Measurements from ENCODE around the gene CRYAA. TPM values are rescaled to one million over a fixed set of nuclear protein-coding genes. Genes with fewer than 3 reads are reported as not detected.

CRYAA gene
- total RNA-seq, 1 experiment from 2014 or later = not detected

DNA sequence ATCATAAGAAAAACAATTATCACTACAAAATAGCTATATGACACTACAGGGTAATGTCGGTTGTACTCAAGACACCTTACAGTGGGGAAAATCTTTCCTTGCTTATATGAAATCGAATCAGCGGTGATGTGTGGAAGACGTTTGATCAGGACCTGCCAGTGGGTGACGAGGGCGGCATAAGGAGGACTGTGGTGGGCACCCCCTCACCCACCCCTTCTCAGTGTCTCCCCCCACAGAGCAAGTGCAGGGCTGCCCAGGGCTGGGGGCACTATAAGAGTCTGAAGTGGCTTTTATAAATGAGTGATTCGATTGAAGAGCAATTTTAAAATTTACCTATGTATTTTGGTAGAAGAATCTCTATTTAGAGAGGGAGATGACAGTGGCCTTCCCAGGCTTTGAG, 35.8 kb downstream of the CRYAA start:
- ChIA-PET CTCF (no interaction called here), POLR2A (no interaction called here)
- no peak for ATAC-seq
- no peak overlapping the region for H3K27ac Mint-ChIP-seq
- DNase-seq (ENCODE audit: low spot score) = no peak
- H3K27me3 Mint-ChIP-seq (ENCODE audit: low read depth) = peaks cover 4% of the 10 kb centered on the region; the same call in 1 of the 2 replicates
- no peak for TF ChIP-seq EMX1 (CRISPR knock-in tag; IDR thresholded peaks at IDR 0.05)
- no peak for TF ChIP-seq NFATC4 (CRISPR knock-in tag; IDR thresholded peaks at IDR 0.05)
- TF ChIP-seq MYBL2 (CRISPR knock-in tag; IDR thresholded peaks at IDR 0.05) = no peak
- TF ChIP-seq ZNF232 (CRISPR knock-in tag; IDR thresholded peaks at IDR 0.05) = no peak
- TF ChIP-seq, protein P1, sequence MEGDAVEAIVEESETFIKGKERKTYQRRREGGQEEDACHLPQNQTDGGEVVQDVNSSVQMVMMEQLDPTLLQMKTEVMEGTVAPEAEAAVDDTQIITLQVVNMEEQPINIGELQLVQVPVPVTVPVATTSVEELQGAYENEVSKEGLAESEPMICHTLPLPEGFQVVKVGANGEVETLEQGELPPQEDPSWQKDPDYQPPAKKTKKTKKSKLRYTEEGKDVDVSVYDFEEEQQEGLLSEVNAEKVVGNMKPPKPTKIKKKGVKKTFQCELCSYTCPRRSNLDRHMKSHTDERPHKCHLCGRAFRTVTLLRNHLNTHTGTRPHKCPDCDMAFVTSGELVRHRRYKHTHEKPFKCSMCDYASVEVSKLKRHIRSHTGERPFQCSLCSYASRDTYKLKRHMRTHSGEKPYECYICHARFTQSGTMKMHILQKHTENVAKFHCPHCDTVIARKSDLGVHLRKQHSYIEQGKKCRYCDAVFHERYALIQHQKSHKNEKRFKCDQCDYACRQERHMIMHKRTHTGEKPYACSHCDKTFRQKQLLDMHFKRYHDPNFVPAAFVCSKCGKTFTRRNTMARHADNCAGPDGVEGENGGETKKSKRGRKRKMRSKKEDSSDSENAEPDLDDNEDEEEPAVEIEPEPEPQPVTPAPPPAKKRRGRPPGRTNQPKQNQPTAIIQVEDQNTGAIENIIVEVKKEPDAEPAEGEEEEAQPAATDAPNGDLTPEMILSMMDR (IDR thresholded peaks at IDR 0.05) = no peak
- no peak for TF ChIP-seq ZNF671 (CRISPR knock-in tag; IDR thresholded peaks at IDR 0.05)
- no peak for TF ChIP-seq ESRRA (CRISPR knock-in tag; IDR thresholded peaks at IDR 0.05; ENCODE audit: borderline replicate concordance)
- no peak for TF ChIP-seq ETV6 (CRISPR knock-in tag; IDR thresholded peaks at IDR 0.05)
- TF ChIP-seq ZNF138 (CRISPR knock-in tag; conservative IDR thresholded peaks at IDR 0.05) = no peak
- no peak for TF ChIP-seq SOX15 (CRISPR knock-in tag; IDR thresholded peaks at IDR 0.05)
- TF ChIP-seq, protein P2, sequence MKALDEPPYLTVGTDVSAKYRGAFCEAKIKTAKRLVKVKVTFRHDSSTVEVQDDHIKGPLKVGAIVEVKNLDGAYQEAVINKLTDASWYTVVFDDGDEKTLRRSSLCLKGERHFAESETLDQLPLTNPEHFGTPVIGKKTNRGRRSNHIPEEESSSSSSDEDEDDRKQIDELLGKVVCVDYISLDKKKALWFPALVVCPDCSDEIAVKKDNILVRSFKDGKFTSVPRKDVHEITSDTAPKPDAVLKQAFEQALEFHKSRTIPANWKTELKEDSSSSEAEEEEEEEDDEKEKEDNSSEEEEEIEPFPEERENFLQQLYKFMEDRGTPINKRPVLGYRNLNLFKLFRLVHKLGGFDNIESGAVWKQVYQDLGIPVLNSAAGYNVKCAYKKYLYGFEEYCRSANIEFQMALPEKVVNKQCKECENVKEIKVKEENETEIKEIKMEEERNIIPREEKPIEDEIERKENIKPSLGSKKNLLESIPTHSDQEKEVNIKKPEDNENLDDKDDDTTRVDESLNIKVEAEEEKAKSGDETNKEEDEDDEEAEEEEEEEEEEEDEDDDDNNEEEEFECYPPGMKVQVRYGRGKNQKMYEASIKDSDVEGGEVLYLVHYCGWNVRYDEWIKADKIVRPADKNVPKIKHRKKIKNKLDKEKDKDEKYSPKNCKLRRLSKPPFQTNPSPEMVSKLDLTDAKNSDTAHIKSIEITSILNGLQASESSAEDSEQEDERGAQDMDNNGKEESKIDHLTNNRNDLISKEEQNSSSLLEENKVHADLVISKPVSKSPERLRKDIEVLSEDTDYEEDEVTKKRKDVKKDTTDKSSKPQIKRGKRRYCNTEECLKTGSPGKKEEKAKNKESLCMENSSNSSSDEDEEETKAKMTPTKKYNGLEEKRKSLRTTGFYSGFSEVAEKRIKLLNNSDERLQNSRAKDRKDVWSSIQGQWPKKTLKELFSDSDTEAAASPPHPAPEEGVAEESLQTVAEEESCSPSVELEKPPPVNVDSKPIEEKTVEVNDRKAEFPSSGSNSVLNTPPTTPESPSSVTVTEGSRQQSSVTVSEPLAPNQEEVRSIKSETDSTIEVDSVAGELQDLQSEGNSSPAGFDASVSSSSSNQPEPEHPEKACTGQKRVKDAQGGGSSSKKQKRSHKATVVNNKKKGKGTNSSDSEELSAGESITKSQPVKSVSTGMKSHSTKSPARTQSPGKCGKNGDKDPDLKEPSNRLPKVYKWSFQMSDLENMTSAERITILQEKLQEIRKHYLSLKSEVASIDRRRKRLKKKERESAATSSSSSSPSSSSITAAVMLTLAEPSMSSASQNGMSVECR (CRISPR knock-in tag; IDR thresholded peaks at IDR 0.05; ENCODE audit: borderline replicate concordance) = no peak
- TF ChIP-seq TEAD1 (CRISPR knock-in tag; IDR thresholded peaks at IDR 0.05) = no peak
- TF ChIP-seq, protein P3, sequence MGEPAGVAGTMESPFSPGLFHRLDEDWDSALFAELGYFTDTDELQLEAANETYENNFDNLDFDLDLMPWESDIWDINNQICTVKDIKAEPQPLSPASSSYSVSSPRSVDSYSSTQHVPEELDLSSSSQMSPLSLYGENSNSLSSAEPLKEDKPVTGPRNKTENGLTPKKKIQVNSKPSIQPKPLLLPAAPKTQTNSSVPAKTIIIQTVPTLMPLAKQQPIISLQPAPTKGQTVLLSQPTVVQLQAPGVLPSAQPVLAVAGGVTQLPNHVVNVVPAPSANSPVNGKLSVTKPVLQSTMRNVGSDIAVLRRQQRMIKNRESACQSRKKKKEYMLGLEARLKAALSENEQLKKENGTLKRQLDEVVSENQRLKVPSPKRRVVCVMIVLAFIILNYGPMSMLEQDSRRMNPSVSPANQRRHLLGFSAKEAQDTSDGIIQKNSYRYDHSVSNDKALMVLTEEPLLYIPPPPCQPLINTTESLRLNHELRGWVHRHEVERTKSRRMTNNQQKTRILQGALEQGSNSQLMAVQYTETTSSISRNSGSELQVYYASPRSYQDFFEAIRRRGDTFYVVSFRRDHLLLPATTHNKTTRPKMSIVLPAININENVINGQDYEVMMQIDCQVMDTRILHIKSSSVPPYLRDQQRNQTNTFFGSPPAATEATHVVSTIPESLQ (CRISPR knock-in tag; IDR thresholded peaks at IDR 0.05) = no peak
- no peak for TF ChIP-seq TCF7 (CRISPR knock-in tag; IDR thresholded peaks at IDR 0.05; ENCODE audit: low read depth)
- no peak for TF ChIP-seq NR2C2 (CRISPR knock-in tag; IDR thresholded peaks at IDR 0.05)
- no peak overlapping the region for H3K4me3 Mint-ChIP-seq
- H3K36me3 Mint-ChIP-seq = peaks cover 11% of the 10 kb centered on the region
- peaks cover 8% of the 10 kb centered on the region; the same call in 1 of the 2 replicates for H3K4me1 Mint-ChIP-seq
- H3K9me3 Mint-ChIP-seq = peaks cover 25% of the 10 kb centered on the region

DNA sequence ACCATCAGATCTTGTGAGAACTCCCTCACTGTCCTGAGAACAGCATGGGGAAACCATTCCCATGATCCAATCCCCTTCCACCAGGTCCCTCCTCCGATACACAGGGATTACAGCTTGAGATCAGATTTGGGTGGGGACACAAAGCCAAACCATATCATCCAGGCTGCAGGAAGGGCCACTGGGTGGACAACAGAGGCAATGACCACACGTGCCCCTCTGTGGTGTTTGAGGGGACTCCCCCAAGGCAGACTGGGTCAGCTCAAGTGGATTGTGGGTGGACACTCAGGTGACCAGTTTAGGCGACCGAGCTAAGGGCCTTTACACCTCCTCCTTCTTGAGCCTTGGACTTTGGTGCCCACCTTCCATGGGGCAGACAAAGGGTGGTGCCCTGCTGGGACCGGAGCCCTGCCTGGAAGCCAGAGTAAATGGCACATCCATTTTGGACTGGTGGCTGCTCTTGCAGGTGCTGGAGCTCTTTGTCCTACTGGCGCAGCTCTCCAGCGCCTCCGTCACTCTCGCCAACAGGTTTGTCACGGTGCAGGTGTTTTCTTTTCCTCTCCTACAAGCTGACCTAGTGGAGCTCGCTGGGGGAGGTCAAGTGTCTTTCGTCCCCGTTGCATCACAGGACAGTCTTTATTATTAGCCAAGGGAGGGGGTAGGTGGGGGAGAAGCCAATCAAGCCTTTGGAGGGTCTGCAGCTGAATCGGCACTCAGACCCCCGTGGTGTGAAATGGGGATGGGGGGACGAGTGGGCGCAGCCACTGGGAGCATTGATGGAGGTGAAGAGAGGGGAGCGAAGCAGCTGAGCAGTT, 37.6 kb downstream of the CRYAA start:
- ATAC-seq = no peak
- CTCF ChIA-PET = no interaction called here
- peaks cover 11% of the 10 kb centered on the region for H3K9me3 Mint-ChIP-seq
- H3K4me1 Mint-ChIP-seq = peaks cover 8% of the 10 kb centered on the region; the same call in 1 of the 2 replicates
- POLR2A ChIA-PET = no interaction called here
- no peak overlapping the region for H3K27ac Mint-ChIP-seq
- H3K4me3 Mint-ChIP-seq = no peak overlapping the region
- peaks cover 6% of the 10 kb centered on the region for H3K36me3 Mint-ChIP-seq
- peaks cover 4% of the 10 kb centered on the region; the same call in 1 of the 2 replicates for H3K27me3 Mint-ChIP-seq (ENCODE audit: low read depth)
- DNase-seq (ENCODE audit: low spot score) = peak; percentile 11
- TF ChIP-seq, protein P4, sequence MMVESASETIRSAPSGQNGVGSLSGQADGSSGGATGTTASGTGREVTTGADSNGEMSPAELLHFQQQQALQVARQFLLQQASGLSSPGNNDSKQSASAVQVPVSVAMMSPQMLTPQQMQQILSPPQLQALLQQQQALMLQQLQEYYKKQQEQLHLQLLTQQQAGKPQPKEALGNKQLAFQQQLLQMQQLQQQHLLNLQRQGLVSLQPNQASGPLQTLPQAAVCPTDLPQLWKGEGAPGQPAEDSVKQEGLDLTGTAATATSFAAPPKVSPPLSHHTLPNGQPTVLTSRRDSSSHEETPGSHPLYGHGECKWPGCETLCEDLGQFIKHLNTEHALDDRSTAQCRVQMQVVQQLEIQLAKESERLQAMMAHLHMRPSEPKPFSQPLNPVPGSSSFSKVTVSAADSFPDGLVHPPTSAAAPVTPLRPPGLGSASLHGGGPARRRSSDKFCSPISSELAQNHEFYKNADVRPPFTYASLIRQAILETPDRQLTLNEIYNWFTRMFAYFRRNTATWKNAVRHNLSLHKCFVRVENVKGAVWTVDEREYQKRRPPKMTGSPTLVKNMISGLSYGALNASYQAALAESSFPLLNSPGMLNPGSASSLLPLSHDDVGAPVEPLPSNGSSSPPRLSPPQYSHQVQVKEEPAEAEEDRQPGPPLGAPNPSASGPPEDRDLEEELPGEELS (CRISPR knock-in tag; IDR thresholded peaks at IDR 0.05) = no peak
- TF ChIP-seq, protein P5, sequence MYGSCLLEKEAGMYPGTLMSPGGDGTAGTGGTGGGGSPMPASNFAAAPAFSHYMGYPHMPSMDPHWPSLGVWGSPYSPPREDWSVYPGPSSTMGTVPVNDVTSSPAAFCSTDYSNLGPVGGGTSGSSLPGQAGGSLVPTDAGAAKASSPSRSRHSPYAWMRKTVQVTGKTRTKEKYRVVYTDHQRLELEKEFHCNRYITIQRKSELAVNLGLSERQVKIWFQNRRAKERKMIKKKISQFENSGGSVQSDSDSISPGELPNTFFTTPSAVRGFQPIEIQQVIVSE (CRISPR knock-in tag; IDR thresholded peaks at IDR 0.05; ENCODE audit: borderline replicate concordance) = no peak
- TF ChIP-seq ZNF671 (CRISPR knock-in tag; IDR thresholded peaks at IDR 0.05) (no peak), FOXJ3 (CRISPR knock-in tag; IDR thresholded peaks at IDR 0.05; ENCODE audit: borderline replicate concordance) (no peak)
- TF ChIP-seq, protein P6, sequence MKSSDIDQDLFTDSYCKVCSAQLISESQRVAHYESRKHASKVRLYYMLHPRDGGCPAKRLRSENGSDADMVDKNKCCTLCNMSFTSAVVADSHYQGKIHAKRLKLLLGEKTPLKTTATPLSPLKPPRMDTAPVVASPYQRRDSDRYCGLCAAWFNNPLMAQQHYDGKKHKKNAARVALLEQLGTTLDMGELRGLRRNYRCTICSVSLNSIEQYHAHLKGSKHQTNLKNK (CRISPR knock-in tag; IDR thresholded peaks at IDR 0.05) = no peak

Data from WTC11 (cell line).